GM23338 (cell line): ENCODE data around the gene ZNF318. TPM values are rescaled to one million over a fixed set of nuclear protein-coding genes. Genes with fewer than 3 reads are reported as not detected.
"Not testable (repeated sequence)": the region's sequence is repeated elsewhere in the genome, so short reads cannot be mapped to it uniquely, and the experiment has no call there.

Experiments
- ATAC-seq: fragments of 200-7000 bp; cut with Tn5 transposase; 3 replicates; pipeline ENCODE4 v1.9.1; 2020
- DNase-seq: peaks from one replicate; pipeline ENCODE4 v3.0.0-alpha.2; 2015; ENCODE audit warnings: low spot score
- H2AFZ ChIP-seq: fragments of 200-600 bp; sonication (generic); 2 replicates; pipeline ENCODE4 v1.8.0; 2016; ENCODE audit warnings: antibody characterized with exemption, mild to moderate bottlenecking, moderate library complexity
- H3F3A ChIP-seq: fragments of 200-600 bp; sonication (generic); replicated peaks from 2 replicates; pipeline ENCODE4 v1.8.0; 2017; ENCODE audit warnings: antibody characterized with exemption, mixed run types, low read depth
- H3K27ac ChIP-seq: fragments of 200-600 bp; sonication (generic); 2 replicates; pipeline ENCODE4 v1.6.1; 2016; ENCODE audit warnings: low read depth
- H3K27me3 ChIP-seq: fragments of 200-600 bp; sonication (generic); 2 replicates; pipeline ENCODE4 v1.8.0; 2016; ENCODE audit warnings: mild to moderate bottlenecking, mixed run types, moderate library complexity; ENCODE audit not compliant: insufficient read depth
- H3K36me3 ChIP-seq: fragments of 200-600 bp; sonication (generic); 2 replicates; pipeline ENCODE4 v1.8.0; 2016; ENCODE audit warnings: mild to moderate bottlenecking; ENCODE audit not compliant: insufficient read depth
- H3K4me1 ChIP-seq: fragments of 200-600 bp; sonication (generic); 2 replicates; pipeline ENCODE4 v1.8.0; 2016; ENCODE audit warnings: mild to moderate bottlenecking, moderate library complexity; ENCODE audit not compliant: insufficient read depth
- H3K4me2 ChIP-seq: fragments of 200-600 bp; sonication (generic); 2 replicates; pipeline ENCODE4 v1.7.1; 2017; ENCODE audit warnings: mixed run types
- H3K4me3 ChIP-seq: fragments of 200-600 bp; sonication (generic); 2 replicates; pipeline ENCODE4 v1.6.1; 2016; ENCODE audit warnings: mixed run types
- H3K79me2 ChIP-seq: fragments of 200-600 bp; sonication (generic); replicated peaks from 2 replicates; pipeline ENCODE4 v1.8.0; 2017; ENCODE audit warnings: mild to moderate bottlenecking; ENCODE audit not compliant: insufficient read depth
- H3K9me2 ChIP-seq: fragments of 200-600 bp; sonication (generic); 2 replicates; pipeline ENCODE4 v1.8.0; 2017; ENCODE audit not compliant: insufficient read depth
- H4K20me1 ChIP-seq: fragments of 200-600 bp; sonication (generic); replicated peaks from 2 replicates; pipeline ENCODE4 v1.8.0; 2017; ENCODE audit warnings: mild to moderate bottlenecking; ENCODE audit not compliant: insufficient read depth
- H3K27ac Mint-ChIP-seq: 2 replicates; pipeline ENCODE4 v1.8.0; 2020; ENCODE audit warnings: inconsistent platforms, mild to moderate bottlenecking, moderate library complexity, mixed read lengths
- H3K27me3 Mint-ChIP-seq: 3 replicates; pipeline ENCODE4 v1.8.0; 2022; ENCODE audit warnings: low read depth, mild to moderate bottlenecking, moderate library complexity, mixed read lengths, inconsistent platforms; ENCODE audit not compliant: insufficient read depth, poor library complexity
- H3K36me3 Mint-ChIP-seq: 3 replicates; pipeline ENCODE4 v1.8.0; 2021; ENCODE audit warnings: low read depth, mild to moderate bottlenecking, inconsistent platforms, moderate library complexity, mixed read lengths
- H3K4me1 Mint-ChIP-seq: 3 replicates; pipeline ENCODE4 v1.8.0; 2020; ENCODE audit warnings: mild to moderate bottlenecking, inconsistent platforms, mixed read lengths
- H3K4me3 Mint-ChIP-seq: 3 replicates; pipeline ENCODE4 v1.8.0; 2021; ENCODE audit warnings: moderate library complexity, mild to moderate bottlenecking, inconsistent platforms, mixed read lengths
- H3K9me3 Mint-ChIP-seq: 3 replicates; pipeline ENCODE4 v1.8.0; 2020; ENCODE audit warnings: moderate library complexity, mild to moderate bottlenecking, inconsistent platforms, mixed read lengths
- CREB1 ChIP-seq: fragments of 250-450 bp; sonication (Bioruptor Pico); IDR thresholded peaks from 2 replicates; pipeline ENCODE4 v1.5.0; 2020; ENCODE audit warnings: low read depth, mild to moderate bottlenecking, moderate library complexity
- ETS1 ChIP-seq: IDR thresholded peaks from 2 replicates; pipeline ENCODE4 v1.6.1; 2016; ENCODE audit warnings: antibody characterized with exemption
- EZH2phosphoT487 ChIP-seq: fragments of 200-600 bp; sonication (generic); IDR thresholded peaks from one replicate; pipeline ENCODE4 v1.8.1; 2018; ENCODE audit warnings: antibody characterized with exemption; ENCODE audit not compliant: unreplicated experiment
- JUNB ChIP-seq: IDR thresholded peaks from one replicate; pipeline ENCODE4 v1.6.1; 2016; ENCODE audit warnings: antibody characterized with exemption; ENCODE audit not compliant: unreplicated experiment
- NANOG ChIP-seq: IDR thresholded peaks from 2 replicates; pipeline ENCODE4 v1.6.1; 2016; ENCODE audit warnings: antibody characterized with exemption, borderline replicate concordance
- POLR2AphosphoS5 ChIP-seq: IDR thresholded peaks from 2 replicates; pipeline ENCODE4 v1.6.1; 2016; ENCODE audit warnings: antibody characterized with exemption, low read depth
- STAT1 ChIP-seq: IDR thresholded peaks from one replicate; pipeline ENCODE4 v1.6.1; 2016; ENCODE audit warnings: antibody characterized with exemption; ENCODE audit not compliant: unreplicated experiment
- polyA plus RNA-seq: library from polyadenylated mRNA; unstranded; fragments of >200 nt; fragmentation: Nextera tagmentation; extraction: Ambion mirVana; gene quantifications from 2 replicates; pipeline ENCODE4 v1.2.1, GENCODE V29; 2016
- total RNA-seq: library from RNA; depleted of rRNA; stranded (reverse); fragments of >200 nt; shearing (Covaris generic); gene quantifications from 2 replicates; pipeline ENCODE4 v1.2.3, GENCODE V29; 2014
- TF ChIP-seq, protein P1 (sequence below): fragments of 250-450 bp; sonication (Bioruptor Pico); IDR thresholded peaks from 2 replicates; pipeline ENCODE4 v1.5.0; 2020; ENCODE audit warnings: mild to moderate bottlenecking, moderate library complexity
- TF ChIP-seq, protein P2 (sequence below): IDR thresholded peaks from one replicate; pipeline ENCODE4 v1.6.1; 2018; ENCODE audit warnings: antibody characterized with exemption; ENCODE audit not compliant: unreplicated experiment

The ZNF318 gene
- total and polyA plus RNA-seq, 2 experiments from 2014 or later, result 8.7 to 19.5 TPM

GRCh38 chr6:43347021-43347420 lies 22.4 kb downstream of the ZNF318 start (continued):
- TF ChIP-seq, protein P1, sequence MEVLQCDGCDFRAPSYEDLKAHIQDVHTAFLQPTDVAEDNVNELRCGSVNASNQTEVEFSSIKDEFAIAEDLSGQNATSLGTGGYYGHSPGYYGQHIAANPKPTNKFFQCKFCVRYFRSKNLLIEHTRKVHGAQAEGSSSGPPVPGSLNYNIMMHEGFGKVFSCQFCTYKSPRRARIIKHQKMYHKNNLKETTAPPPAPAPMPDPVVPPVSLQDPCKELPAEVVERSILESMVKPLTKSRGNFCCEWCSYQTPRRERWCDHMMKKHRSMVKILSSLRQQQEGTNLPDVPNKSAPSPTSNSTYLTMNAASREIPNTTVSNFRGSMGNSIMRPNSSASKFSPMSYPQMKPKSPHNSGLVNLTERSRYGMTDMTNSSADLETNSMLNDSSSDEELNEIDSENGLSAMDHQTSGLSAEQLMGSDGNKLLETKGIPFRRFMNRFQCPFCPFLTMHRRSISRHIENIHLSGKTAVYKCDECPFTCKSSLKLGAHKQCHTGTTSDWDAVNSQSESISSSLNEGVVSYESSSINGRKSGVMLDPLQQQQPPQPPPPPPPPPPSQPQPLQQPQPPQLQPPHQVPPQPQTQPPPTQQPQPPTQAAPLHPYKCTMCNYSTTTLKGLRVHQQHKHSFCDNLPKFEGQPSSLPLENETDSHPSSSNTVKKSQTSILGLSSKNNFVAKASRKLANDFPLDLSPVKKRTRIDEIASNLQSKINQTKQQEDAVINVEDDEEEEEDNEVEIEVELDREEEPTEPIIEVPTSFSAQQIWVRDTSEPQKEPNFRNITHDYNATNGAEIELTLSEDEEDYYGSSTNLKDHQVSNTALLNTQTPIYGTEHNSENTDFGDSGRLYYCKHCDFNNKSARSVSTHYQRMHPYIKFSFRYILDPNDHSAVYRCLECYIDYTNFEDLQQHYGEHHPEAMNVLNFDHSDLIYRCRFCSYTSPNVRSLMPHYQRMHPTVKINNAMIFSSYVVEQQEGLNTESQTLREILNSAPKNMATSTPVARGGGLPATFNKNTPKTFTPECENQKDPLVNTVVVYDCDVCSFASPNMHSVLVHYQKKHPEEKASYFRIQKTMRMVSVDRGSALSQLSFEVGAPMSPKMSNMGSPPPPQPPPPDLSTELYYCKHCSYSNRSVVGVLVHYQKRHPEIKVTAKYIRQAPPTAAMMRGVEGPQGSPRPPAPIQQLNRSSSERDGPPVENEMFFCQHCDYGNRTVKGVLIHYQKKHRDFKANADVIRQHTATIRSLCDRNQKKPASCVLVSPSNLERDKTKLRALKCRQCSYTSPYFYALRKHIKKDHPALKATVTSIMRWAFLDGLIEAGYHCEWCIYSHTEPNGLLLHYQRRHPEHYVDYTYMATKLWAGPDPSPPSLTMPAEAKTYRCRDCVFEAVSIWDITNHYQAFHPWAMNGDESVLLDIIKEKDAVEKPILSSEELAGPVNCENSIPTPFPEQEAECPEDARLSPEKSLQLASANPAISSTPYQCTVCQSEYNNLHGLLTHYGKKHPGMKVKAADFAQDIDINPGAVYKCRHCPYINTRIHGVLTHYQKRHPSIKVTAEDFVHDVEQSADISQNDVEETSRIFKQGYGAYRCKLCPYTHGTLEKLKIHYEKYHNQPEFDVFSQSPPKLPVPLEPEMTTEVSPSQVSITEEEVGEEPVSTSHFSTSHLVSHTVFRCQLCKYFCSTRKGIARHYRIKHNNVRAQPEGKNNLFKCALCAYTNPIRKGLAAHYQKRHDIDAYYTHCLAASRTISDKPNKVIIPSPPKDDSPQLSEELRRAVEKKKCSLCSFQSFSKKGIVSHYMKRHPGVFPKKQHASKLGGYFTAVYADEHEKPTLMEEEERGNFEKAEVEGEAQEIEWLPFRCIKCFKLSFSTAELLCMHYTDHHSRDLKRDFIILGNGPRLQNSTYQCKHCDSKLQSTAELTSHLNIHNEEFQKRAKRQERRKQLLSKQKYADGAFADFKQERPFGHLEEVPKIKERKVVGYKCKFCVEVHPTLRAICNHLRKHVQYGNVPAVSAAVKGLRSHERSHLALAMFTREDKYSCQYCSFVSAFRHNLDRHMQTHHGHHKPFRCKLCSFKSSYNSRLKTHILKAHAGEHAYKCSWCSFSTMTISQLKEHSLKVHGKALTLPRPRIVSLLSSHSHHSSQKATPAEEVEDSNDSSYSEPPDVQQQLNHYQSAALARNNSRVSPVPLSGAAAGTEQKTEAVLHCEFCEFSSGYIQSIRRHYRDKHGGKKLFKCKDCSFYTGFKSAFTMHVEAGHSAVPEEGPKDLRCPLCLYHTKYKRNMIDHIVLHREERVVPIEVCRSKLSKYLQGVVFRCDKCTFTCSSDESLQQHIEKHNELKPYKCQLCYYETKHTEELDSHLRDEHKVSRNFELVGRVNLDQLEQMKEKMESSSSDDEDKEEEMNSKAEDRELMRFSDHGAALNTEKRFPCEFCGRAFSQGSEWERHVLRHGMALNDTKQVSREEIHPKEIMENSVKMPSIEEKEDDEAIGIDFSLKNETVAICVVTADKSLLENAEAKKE (CRISPR knock-in tag), result no peak

DNA sequence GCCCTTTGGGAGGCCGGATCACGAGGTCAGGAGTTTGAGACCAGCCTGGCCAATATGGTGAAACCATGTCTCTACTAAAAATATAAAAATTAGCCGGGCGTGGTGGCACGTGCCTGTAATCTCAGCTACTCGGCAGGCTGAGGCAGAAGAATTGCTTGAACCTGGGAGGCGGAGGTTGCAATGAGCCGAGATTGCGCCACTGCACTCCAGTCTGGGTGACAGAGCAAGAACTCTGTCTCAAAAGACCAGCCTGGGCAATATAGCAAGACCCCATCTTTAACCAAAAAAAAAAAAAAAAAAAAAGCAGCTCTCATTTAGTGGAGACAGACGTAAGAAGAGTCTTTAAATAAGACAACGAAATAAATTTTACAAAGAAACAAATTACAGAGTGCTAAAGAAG lies 23.2 kb downstream of the ZNF318 start:
- not testable (repeated sequence) for H3K9me2 ChIP-seq, H3K27ac Mint-ChIP-seq, H3K79me2 ChIP-seq, H3F3A ChIP-seq, H3K4me3 Mint-ChIP-seq, H3K27me3 ChIP-seq, H3K4me2 ChIP-seq, H4K20me1 ChIP-seq, H3K4me3 ChIP-seq, ATAC-seq, H3K4me1 Mint-ChIP-seq, H3K9me3 Mint-ChIP-seq, H3K36me3 Mint-ChIP-seq, H3K27me3 Mint-ChIP-seq, H3K4me1 ChIP-seq, H2AFZ ChIP-seq, DNase-seq, H3K27ac ChIP-seq
- 0 out of 2 replicates have a peak, but pooled peaks cover 10% of the 10 kb centered on the region for H3K36me3 ChIP-seq

DNA sequence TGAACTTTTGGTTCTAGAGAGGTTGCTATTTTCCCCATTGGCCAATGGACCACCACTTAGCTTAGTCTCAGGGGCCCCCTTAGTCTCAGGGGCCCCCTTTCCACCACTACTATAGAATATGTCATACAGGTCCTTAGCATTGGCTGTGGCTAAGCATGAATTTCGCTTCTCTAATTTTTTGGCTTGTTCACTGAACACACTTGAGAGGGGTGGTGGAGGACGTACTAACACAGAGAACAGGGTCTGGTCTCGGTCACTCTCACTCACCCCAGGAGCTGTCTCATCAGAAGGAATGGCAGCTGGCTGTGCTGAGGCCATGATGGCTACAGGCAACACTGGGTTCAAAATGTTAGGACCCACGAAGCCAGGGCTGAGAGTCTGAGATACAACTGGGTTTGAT lies 30.3 kb downstream of the ZNF318 start:
- Mint-ChIP-seq H3K27me3 (no peaks in the 10 kb centered on the region), H3K9me3 (no peaks in the 10 kb centered on the region), H3K4me3 (no peak overlapping the region), H3K4me1 (peaks cover 2% of the 10 kb centered on the region; the same call in 2 of the 3 replicates), H3K27ac (no peak overlapping the region), H3K36me3 (peaks cover 22% of the 10 kb centered on the region)
- no peaks in the 10 kb centered on the region for H3F3A ChIP-seq
- no peak for ATAC-seq
- no peaks in the 10 kb centered on the region for H3K79me2 ChIP-seq
- H3K4me3 ChIP-seq, result no peak overlapping the region
- H2AFZ ChIP-seq, result no peak overlapping the region
- no peaks in the 10 kb centered on the region for H3K4me1 ChIP-seq
- H3K4me2 ChIP-seq, result no peak overlapping the region
- no peaks in the 10 kb centered on the region for H3K27me3 ChIP-seq
- no peaks in the 10 kb centered on the region for H4K20me1 ChIP-seq
- no peaks in the 10 kb centered on the region for H3K9me2 ChIP-seq
- DNase-seq, result no peak
- H3K27ac ChIP-seq, result no peak overlapping the region
- H3K36me3 ChIP-seq, result peaks cover 12% of the 10 kb centered on the region; the same call in 1 of the 2 replicates
- TF ChIP-seq ETS1 (no peak), EZH2phosphoT487 (no peak), JUNB (no peak), CREB1 (CRISPR knock-in tag) (no peak), POLR2AphosphoS5 (no peak), STAT1 (no peak), NANOG (no peak)
- TF ChIP-seq, protein P2, sequence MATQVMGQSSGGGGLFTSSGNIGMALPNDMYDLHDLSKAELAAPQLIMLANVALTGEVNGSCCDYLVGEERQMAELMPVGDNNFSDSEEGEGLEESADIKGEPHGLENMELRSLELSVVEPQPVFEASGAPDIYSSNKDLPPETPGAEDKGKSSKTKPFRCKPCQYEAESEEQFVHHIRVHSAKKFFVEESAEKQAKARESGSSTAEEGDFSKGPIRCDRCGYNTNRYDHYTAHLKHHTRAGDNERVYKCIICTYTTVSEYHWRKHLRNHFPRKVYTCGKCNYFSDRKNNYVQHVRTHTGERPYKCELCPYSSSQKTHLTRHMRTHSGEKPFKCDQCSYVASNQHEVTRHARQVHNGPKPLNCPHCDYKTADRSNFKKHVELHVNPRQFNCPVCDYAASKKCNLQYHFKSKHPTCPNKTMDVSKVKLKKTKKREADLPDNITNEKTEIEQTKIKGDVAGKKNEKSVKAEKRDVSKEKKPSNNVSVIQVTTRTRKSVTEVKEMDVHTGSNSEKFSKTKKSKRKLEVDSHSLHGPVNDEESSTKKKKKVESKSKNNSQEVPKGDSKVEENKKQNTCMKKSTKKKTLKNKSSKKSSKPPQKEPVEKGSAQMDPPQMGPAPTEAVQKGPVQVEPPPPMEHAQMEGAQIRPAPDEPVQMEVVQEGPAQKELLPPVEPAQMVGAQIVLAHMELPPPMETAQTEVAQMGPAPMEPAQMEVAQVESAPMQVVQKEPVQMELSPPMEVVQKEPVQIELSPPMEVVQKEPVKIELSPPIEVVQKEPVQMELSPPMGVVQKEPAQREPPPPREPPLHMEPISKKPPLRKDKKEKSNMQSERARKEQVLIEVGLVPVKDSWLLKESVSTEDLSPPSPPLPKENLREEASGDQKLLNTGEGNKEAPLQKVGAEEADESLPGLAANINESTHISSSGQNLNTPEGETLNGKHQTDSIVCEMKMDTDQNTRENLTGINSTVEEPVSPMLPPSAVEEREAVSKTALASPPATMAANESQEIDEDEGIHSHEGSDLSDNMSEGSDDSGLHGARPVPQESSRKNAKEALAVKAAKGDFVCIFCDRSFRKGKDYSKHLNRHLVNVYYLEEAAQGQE, result no peak
